Omental fat pad (tissue), 4 donors: Measurements from ENCODE around the gene DNAH10. TPM values are rescaled to one million over a fixed set of nuclear protein-coding genes. Genes with fewer than 3 reads are reported as not detected.

Source experiments
- ATAC-seq: fragments of 150-250 bp; one replicate; pipeline ENCODE4 v1.9.1; 2016; ENCODE audit warnings: mild to moderate bottlenecking, moderate library complexity; ENCODE audit not compliant: low FRiP score
- DNase-seq: peaks from one replicate; pipeline ENCODE4 v3.0.0-alpha.2; 2019; ENCODE audit warnings: low spot score
- CTCF ChIP-seq, 3 donors: fragments of 450-650 bp; IDR thresholded peaks; one replicate each; pipeline ENCODE4 v1.5.1; 2016 to 2017; ENCODE audit warnings: antibody characterized with exemption in 3 of 3, mild to moderate bottlenecking in 3 of 3, moderate library complexity in 2 of 3
- total RNA-seq, 4 donors: library from RNA; depleted of rRNA; stranded (reverse); fragments of >200 nt; gene quantifications; one replicate each; pipeline ENCODE4 v1.1.0, GENCODE V29; 2016

DNAH10 gene
- total RNA-seq, 4 donors from 2014 or later, result 0.06 to 2.3 (median 0.48) TPM; not detected in 1

DNA sequence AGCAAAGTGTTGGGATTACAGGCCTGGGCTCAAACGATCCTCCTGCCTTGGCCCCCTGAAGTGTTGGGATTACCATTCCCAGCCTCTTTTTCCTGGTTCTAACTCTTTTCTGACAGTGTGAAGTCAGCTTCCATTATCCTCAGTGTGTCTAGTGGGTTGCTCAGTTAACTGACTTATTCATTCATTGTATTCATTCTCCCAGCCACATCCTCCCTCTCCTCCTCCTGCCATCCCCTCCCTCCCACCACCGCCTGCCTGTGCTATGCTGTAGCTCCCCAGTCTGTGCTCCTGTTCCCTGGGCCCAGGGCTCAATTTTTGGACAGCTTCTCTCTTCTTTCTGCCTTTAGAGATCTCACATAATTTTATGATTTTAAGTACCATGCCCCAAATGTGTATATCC is 30.5 kb upstream of the DNAH10 start:
- DNase-seq (no peak), ATAC-seq (no peak)
- no peak for TF ChIP-seq CTCF (IDR thresholded peaks at IDR 0.05)

GRCh38 chr12:123732251-123732650 is 29.9 kb upstream of the DNAH10 start:
- no peak for DNase-seq
- ATAC-seq, result no peak
- no peak for TF ChIP-seq CTCF (IDR thresholded peaks at IDR 0.05)

GRCh38 chr12:123733229-123733628 is 28.9 kb upstream of the DNAH10 start:
- ATAC-seq (no peak), DNase-seq (no peak)
- TF ChIP-seq CTCF (IDR thresholded peaks at IDR 0.05), result no peak

DNA sequence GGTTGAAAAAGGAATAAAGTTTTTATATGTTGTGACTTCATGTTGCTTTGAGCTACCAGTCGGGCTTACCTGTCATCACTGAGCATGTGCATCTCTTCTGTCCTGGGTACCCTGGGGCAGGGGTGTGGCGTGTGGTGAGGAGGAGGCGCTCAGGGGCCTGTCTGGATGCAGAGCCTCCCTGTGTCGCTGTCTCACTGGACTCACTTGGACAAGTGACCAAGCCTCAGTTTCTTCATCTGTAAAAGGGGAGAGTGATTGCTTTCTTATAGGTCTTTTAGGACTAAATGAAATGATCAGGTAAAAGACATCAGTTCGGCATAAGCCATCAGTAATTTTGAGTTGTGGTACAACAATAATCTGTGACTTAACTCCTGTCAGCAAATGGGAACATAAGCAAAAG is 27.8 kb upstream of the DNAH10 start:
- DNase-seq, result no peak
- no peak for ATAC-seq
- no peak for TF ChIP-seq CTCF (IDR thresholded peaks at IDR 0.05)

- ATAC-seq (no peak), DNase-seq (no peak)
- TF ChIP-seq CTCF (IDR thresholded peaks at IDR 0.05), result no peak
These were observed 20.0 kb upstream of the DNAH10 start for GRCh38 chr12:123741937-123742572.

DNA sequence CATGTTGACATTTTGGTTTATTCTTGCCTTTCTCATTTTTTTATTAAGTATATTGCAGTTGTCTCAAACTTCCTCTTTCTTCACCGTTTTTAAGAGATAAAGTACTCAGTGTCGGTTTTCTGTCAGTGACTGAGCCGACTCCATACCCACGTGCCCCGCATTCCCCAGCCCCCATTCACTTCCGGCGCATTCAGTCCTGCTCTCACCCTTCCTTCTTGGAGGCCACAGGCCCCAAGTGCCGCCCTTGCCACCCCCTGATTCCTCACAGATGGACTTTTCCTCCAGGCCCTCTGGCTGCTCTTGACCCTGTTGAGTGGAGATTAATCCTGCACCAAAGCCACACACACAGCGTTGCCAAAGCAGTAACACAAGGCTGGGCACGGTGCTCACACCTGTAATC is 19.1 kb upstream of the DNAH10 start:
- TF ChIP-seq CTCF (IDR thresholded peaks at IDR 0.05), result no peak
- ATAC-seq (no peak), DNase-seq (no peak)

DNA sequence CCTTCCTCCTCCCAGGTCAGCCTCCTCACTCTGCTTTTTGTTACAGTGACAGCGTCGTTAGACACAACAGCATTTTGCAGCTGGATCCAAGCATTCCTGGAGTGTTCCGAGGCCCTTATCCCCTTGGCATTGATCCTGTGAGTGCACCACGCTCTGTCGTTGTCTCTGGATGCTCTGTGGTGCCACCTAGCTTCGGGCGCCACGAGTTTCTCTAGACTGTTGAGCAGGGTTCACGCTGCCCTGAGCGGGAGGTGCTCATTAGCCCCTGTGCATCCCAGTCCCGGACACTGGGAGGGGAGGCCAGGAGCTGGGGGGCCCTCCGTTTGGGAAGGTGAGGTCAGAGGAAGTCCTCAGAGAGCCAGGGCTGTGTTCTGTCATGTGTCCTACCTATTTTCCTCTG is 17.3 kb upstream of the DNAH10 start:
- DNase-seq (no peak), ATAC-seq (no peak)

More for the DNA sequence above, 17.3 kb upstream of the DNAH10 start:
- TF ChIP-seq CTCF (IDR thresholded peaks at IDR 0.05), result no peak
